Body of pancreas (tissue), 4 donors: ENCODE results near the gene USP12. TPM values are rescaled to one million over a fixed set of nuclear protein-coding genes. Genes with fewer than 3 reads are reported as not detected.
"Not testable (repeated sequence)": the region's sequence is repeated elsewhere in the genome, so short reads cannot be mapped to it uniquely, and the experiment has no call there.

Experiments used
- ATAC-seq: fragments of 150-250 bp; one replicate; pipeline ENCODE4 v1.9.1; 2016
- DNase-seq, 4 donors: peaks; one replicate each; pipeline ENCODE4 v3.0.0-alpha.2; 2019
- H3K27ac ChIP-seq, 4 donors: fragments of 200-600 bp; sonication (generic); 1 replicate in 3 of 4; 2 replicates in 1 of 4; pipeline versions ENCODE4 v1.5.1 to v1.6.1; 2016 to 2019; ENCODE audit warnings: mild to moderate bottlenecking in 1 of 4, mixed read lengths in 1 of 4, moderate library complexity in 1 of 4
- H3K27me3 ChIP-seq, 2 donors: fragments of 200-600 bp; sonication (generic); one replicate each; pipeline ENCODE4 v1.6.0; 2016; ENCODE audit warnings: mild to moderate bottlenecking in 1 of 2
- H3K36me3 ChIP-seq, 2 donors: fragments of 200-600 bp; sonication (generic); replicated peaks in 1 of 2; 2 replicates each; pipeline ENCODE4 v1.5.1; 2016; ENCODE audit warnings: low read depth in 2 of 2; ENCODE audit not compliant: insufficient read depth in 1 of 2
- H3K4me1 ChIP-seq: fragments of 200-600 bp; sonication (generic); one replicate; pipeline ENCODE4 v1.6.0; 2016
- H3K4me3 ChIP-seq, 2 donors: fragments of 200-600 bp; sonication (generic); 1 replicate in 1 of 2; 2 replicates in 1 of 2; pipeline ENCODE4 v1.5.1; 2016 to 2019
- H3K9me3 ChIP-seq, 3 donors: fragments of 200-600 bp; sonication (generic); 1 replicate in 2 of 3; 2 replicates in 1 of 3; pipeline ENCODE4 v1.5.1; 2016
- POLR2A ChIP-seq, 3 donors: fragments of 450-650 bp; IDR thresholded peaks; one replicate each; pipeline ENCODE4 v1.6.1; 2016; ENCODE audit warnings: antibody characterized with exemption in 3 of 3, mild to moderate bottlenecking in 2 of 3
- WGBS, 2 donors: methylation state at CpG; one replicate each; pipeline ENCODE4 v1.1.5; 2017; 5-methylcytosine and 5-hydroxymethylcytosine counted together
- intact Hi-C: fragments of 100-400 bp; cut with DNase I; formaldehyde crosslinking; loops from one replicate; pipeline ENCODE4 v1.15.1; 2023
- total RNA-seq, 2 donors: library from RNA; depleted of rRNA; stranded (reverse); fragments of >200 nt; gene quantifications; one replicate each; pipeline ENCODE4 v1.1.0, GENCODE V29; 2016
- TF ChIP-seq, protein P1 (sequence below), 7 experiments: fragments of 450-650 bp in 4 of 7; fragments of 200-600 bp in 3 of 7; sonication (generic) in 3 of 7; IDR thresholded peaks; one replicate each; pipeline ENCODE4 v1.5.1; 2016 to 2019; ENCODE audit warnings: antibody characterized with exemption in 7 of 7

The USP12 gene
- total RNA-seq, 2 donors from 2014 or later = 12.9 to 16.9 TPM

DNA sequence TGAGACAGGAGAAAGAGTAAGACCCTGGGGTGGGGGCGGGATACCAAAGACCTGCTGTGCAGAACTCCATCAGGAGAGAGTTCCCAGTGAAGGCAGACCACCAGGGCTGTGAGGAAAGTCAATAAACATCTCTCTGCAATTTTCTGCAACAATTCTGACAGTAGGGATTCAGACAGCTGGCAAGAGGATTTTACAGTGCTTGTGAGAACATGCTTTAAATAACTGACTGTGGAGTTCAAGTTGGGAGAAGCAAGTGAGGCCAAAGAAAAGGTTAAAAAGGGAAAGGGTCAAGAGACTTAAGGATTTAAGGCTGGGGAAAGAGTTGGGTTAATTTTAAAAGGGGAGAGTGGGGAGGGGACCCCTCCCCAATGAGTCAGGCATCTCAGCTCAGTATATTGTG, 98.4 kb downstream of the USP12 start:
- Histone ChIP-seq H3K4me1 (no peaks in the 10 kb centered on the region), H3K4me3 (no peak overlapping the region), H3K36me3 (peaks cover 0 to 4% of the 10 kb centered on the region in 2 donors), H3K9me3 (no peaks in the 10 kb centered on the region), H3K27me3 (no peaks in the 10 kb centered on the region), H3K27ac (no peak overlapping the region)
- ATAC-seq (no peak), DNase-seq (no peak)
- intact Hi-C loops = no loop called here
- no peak for TF ChIP-seq POLR2A (IDR thresholded peaks at IDR 0.05)
- TF ChIP-seq, protein P1, sequence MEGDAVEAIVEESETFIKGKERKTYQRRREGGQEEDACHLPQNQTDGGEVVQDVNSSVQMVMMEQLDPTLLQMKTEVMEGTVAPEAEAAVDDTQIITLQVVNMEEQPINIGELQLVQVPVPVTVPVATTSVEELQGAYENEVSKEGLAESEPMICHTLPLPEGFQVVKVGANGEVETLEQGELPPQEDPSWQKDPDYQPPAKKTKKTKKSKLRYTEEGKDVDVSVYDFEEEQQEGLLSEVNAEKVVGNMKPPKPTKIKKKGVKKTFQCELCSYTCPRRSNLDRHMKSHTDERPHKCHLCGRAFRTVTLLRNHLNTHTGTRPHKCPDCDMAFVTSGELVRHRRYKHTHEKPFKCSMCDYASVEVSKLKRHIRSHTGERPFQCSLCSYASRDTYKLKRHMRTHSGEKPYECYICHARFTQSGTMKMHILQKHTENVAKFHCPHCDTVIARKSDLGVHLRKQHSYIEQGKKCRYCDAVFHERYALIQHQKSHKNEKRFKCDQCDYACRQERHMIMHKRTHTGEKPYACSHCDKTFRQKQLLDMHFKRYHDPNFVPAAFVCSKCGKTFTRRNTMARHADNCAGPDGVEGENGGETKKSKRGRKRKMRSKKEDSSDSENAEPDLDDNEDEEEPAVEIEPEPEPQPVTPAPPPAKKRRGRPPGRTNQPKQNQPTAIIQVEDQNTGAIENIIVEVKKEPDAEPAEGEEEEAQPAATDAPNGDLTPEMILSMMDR (IDR thresholded peaks at IDR 0.05) = no peak
- 94 to 100% methylated on average over 1 of the region's 1 CpG for WGBS, 2 donors

DNA sequence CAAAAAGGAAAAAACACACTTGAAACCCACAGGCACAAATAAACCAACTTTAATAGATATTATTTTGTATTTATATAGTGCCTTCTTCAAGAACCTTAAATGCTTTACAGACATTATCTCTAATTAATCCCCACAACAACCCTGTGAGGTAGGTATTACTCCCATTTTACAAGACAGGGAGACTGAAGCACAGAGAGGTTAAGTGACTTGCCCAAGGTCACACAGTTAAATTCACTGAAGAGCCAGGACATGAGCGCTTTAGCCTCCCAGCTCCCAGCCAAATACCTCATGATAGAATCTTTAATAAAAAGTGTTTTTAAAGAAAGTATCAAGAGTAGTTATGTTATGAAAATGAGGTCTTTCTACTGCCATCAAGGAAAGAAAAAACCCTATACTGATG, 105.5 kb downstream of the USP12 start:
- H3K4me3 ChIP-seq, ATAC-seq, H3K27me3 ChIP-seq, DNase-seq, intact Hi-C loops, H3K27ac ChIP-seq, H3K4me1 ChIP-seq, H3K36me3 ChIP-seq, H3K9me3 ChIP-seq: not testable (repeated sequence)
- 95 to 100% methylated on average over 1 of the region's 1 CpG for WGBS, 2 donors

DNA sequence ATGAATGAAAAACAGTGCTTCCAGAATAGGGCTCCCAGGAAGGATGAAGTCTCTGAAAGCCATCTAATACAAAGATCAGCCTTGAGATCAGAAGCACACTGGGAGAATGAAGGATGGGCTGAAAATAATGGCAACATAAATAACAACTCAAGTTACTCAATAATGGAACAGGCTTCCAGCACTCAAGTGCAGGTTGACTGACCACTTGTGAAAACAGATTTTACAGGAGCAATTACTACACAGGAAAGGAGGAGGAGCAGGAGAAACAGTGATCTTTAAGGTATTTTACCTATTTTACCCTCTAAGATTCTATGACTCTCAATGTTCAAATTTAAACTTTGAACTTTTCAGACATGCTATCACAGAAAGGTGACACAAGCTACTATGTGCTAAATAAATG, 106.0 kb downstream of the USP12 start:
- peaks cover 0 to 2% of the 10 kb centered on the region in 2 donors for H3K36me3 ChIP-seq
- TF ChIP-seq POLR2A (IDR thresholded peaks at IDR 0.05) = no peak
- TF ChIP-seq, protein P1 (IDR thresholded peaks at IDR 0.05) = no peak
- no peaks in the 10 kb centered on the region for H3K4me1 ChIP-seq
- no peaks in the 10 kb centered on the region for H3K27me3 ChIP-seq
- no peak overlapping the region for H3K4me3 ChIP-seq
- H3K27ac ChIP-seq = no peak overlapping the region
- intact Hi-C loops = no loop called here
- ATAC-seq (no peak), DNase-seq (no peak)
- no peaks in the 10 kb centered on the region for H3K9me3 ChIP-seq

DNA sequence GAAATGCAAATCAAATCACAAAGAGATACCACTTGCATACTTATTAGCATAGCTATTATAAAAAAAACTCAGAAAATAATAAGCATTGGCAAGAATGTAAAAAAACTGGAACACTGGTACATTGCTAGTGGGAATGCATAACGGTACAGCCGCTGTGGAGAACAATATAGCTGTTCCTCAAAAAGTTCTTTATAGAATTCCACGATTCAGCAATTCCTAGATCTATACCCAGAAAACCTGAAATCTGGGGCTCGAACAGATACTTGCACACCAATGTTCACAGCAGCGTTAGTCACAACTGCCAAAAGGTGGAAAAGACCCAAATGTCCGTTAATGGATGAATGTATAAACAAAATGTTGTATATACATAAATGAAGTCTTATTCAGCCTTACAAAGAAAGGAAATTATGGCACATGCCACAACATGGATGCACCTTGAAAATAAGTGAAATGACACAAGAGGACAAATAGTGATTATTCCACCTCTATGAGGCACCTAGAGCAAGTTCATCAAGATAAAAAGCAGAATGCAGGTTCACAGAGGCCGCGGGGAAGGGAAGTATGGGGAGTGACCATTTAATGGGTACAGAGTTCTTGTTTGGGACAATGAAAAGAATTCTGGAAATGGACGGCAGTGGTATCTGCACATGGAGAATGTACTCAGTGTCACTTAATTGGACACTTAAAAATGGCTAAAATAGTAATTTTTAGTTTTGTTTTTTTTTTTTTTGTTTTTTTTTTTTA, 107.2 kb downstream of the USP12 start:
- Histone ChIP-seq H3K4me3 (no peak overlapping the region), H3K27ac (no peak overlapping the region), H3K4me1 (no peaks in the 10 kb centered on the region), H3K36me3 (no peaks in the 10 kb centered on the region), H3K9me3 (no peaks in the 10 kb centered on the region), H3K27me3 (no peaks in the 10 kb centered on the region)
- 85 to 86% methylated on average over 9 of the region's 9 CpGs for WGBS, 2 donors
- ATAC-seq = no peak
- no peak for DNase-seq
- intact Hi-C loops = no loop called here
- TF ChIP-seq, protein P1 (IDR thresholded peaks at IDR 0.05) = no peak
- TF ChIP-seq POLR2A (IDR thresholded peaks at IDR 0.05) = no peak

DNA sequence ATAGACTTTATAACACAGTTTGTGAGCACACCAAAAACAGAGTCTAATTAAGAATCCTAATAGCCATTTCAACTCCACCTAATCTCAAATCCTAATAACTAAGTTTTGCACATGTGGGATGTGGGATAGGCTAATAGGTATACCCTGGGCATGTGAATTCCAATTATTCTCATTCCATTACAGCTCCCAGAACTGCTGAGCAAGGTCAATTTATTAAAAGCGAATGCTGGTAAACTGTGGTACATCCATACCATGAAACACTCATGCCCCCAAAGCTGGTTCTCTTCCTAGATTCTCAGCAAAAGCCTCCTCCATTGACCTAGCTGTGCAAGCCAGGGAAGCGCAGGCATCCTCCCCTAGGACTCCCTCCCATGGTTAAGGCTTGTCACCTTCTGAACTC, 113.8 kb downstream of the USP12 start:
- no peak for DNase-seq
- Histone ChIP-seq H3K9me3 (no peaks in the 10 kb centered on the region), H3K36me3 (no peaks in the 10 kb centered on the region), H3K4me1 (no peaks in the 10 kb centered on the region), H3K27ac (no peak overlapping the region), H3K4me3 (no peak overlapping the region), H3K27me3 (no peaks in the 10 kb centered on the region)
- TF ChIP-seq, protein P1 (IDR thresholded peaks at IDR 0.05) = no peak
- no peak for TF ChIP-seq POLR2A (IDR thresholded peaks at IDR 0.05)
- no peak for ATAC-seq
- 94 to 100% methylated on average over 2 of the region's 2 CpGs for WGBS, 2 donors
- intact Hi-C loops = no loop called here
